Measurements from ENCODE around the gene DGCR8.

The DGCR8 gene

GRCh38 chr22:20093418-20094196, 13.6 kb downstream of the DGCR8 start:
- H3K27ac ChIP-seq: no peak overlapping the region
- TF ChIP-seq ZFX (IDR thresholded peaks at IDR 0.05; ENCODE audit: borderline replicate concordance) (no peak), CTCF (IDR thresholded peaks at IDR 0.05) (no peak)

GRCh38 chr22:20094197-20094807, 14.3 kb downstream of the DGCR8 start:
- no peak for TF ChIP-seq ZFX (IDR thresholded peaks at IDR 0.05; ENCODE audit: borderline replicate concordance)
- no peak for TF ChIP-seq CTCF (IDR thresholded peaks at IDR 0.05)
- no peak overlapping the region for H3K27ac ChIP-seq

- no peak overlapping the region for H3K27ac ChIP-seq
- TF ChIP-seq ZFX (IDR thresholded peaks at IDR 0.05; ENCODE audit: borderline replicate concordance) (no peak), CTCF (IDR thresholded peaks at IDR 0.05) (no peak)
Observed at GRCh38 chr22:20095521-20095920, 15.5 kb downstream of the DGCR8 start.

GRCh38 chr22:20096574-20097420, 16.8 kb downstream of the DGCR8 start:
- TF ChIP-seq CTCF (IDR thresholded peaks at IDR 0.05) (no peak), ZFX (IDR thresholded peaks at IDR 0.05; ENCODE audit: borderline replicate concordance) (no peak)
- no peak overlapping the region for H3K27ac ChIP-seq

GRCh38 chr22:20099099-20099711, 19.2 kb downstream of the DGCR8 start:
- H3K27ac ChIP-seq: no peak overlapping the region

GRCh38 chr22:20101638-20102037, 21.6 kb downstream of the DGCR8 start:
- TF ChIP-seq CTCF (IDR thresholded peaks at IDR 0.05) (no peak), ZFX (IDR thresholded peaks at IDR 0.05; ENCODE audit: borderline replicate concordance) (no peak)
- no peak overlapping the region for H3K27ac ChIP-seq

More at GRCh38 chr22:20099099-20099711, 19.2 kb downstream of the DGCR8 start:
- no peak for TF ChIP-seq ZFX (IDR thresholded peaks at IDR 0.05; ENCODE audit: borderline replicate concordance)
- no peak for TF ChIP-seq CTCF (IDR thresholded peaks at IDR 0.05)
